GM19328 (cell line): ENCODE results near the gene GLRX.
A peak's percentile ranks its signal among the peaks of the same experiment; 100 is the strongest.
"Not testable (repeated sequence)": the region's sequence is repeated elsewhere in the genome, so short reads cannot be mapped to it uniquely, and the experiment has no call there.

Experiments used
- ATAC-seq: cut with Tn5 transposase; IDR thresholded peaks from one replicate; pipeline ENCODE4 v1.9.1; 2021; ENCODE audit warnings: mild to moderate bottlenecking, moderate library complexity; ENCODE audit not compliant: unreplicated experiment

GLRX gene

GRCh38 chr5:95830226-95830625 lies 7.7 kb upstream of the GLRX start:
- no peak for ATAC-seq

- ATAC-seq: no peak
These were observed 5.3 kb upstream of the GLRX start for GRCh38 chr5:95827892-95828246.

GRCh38 chr5:95826949-95827891 lies 4.7 kb upstream of the GLRX start:
- ATAC-seq: no peak

- ATAC-seq: no peak
These were observed 3.0 kb upstream of the GLRX start for GRCh38 chr5:95825495-95825894.

GRCh38 chr5:95824747-95825146 lies 2.2 kb upstream of the GLRX start:
- ATAC-seq: no peak

- peak; percentile 44 for ATAC-seq
These were observed 1.4 kb upstream of the GLRX start for GRCh38 chr5:95823738-95824609.

- ATAC-seq: no peak
These were observed 752 bp upstream of the GLRX start for GRCh38 chr5:95823218-95823737.

GRCh38 chr5:95822043-95822541 lies 434 bp downstream of the GLRX start:
- no peak for ATAC-seq

- ATAC-seq: peak; percentile 32
These were observed 1.2 kb downstream of the GLRX start for GRCh38 chr5:95821110-95822021.

- ATAC-seq: no peak
These were observed 4.1 kb downstream of the GLRX start for GRCh38 chr5:95818181-95819147.

GRCh38 chr5:95817430-95817829 lies 5.1 kb downstream of the GLRX start:
- no peak for ATAC-seq

GRCh38 chr5:95816776-95817175 lies 5.8 kb downstream of the GLRX start:
- ATAC-seq: no peak

- no peak for ATAC-seq
These were observed 6.2 kb downstream of the GLRX start for GRCh38 chr5:95816341-95816740.

- ATAC-seq: no peak
These were observed 7.3 kb downstream of the GLRX start for GRCh38 chr5:95815155-95815729.

- ATAC-seq: not testable (repeated sequence)
These were observed 9.5 kb downstream of the GLRX start for GRCh38 chr5:95813035-95813434.

- no peak for ATAC-seq
These were observed 10.5 kb downstream of the GLRX start for GRCh38 chr5:95812074-95812471.

- ATAC-seq: not testable (repeated sequence)
These were observed 11.0 kb downstream of the GLRX start for GRCh38 chr5:95811461-95812073.

GRCh38 chr5:95811126-95811423 lies 11.5 kb downstream of the GLRX start:
- not testable (repeated sequence) for ATAC-seq
